Mammary epithelial cell (primary cell): ENCODE results near the gene AKAP9.

Experiments used
- CTCF ChIP-seq, 2 donors: IDR thresholded peaks in 1 of 2; conservative IDR thresholded peaks in 1 of 2; 2 replicates each; pipeline ENCODE4 v1.5.1; 2011 to 2012; ENCODE audit warnings: inconsistent platforms in 2 of 2, low read length in 2 of 2, mild to moderate bottlenecking in 2 of 2, control low read depth in 1 of 2, low read depth in 1 of 2; ENCODE audit not compliant: insufficient read depth in 1 of 2; ENCODE audit errors: extremely low read depth in 1 of 2
- EZH2 ChIP-seq: IDR thresholded peaks from 2 replicates; pipeline ENCODE4 v1.6.1; 2012; ENCODE audit warnings: low read length, inconsistent platforms, borderline replicate concordance

- no peak for TF ChIP-seq CTCF (conservative IDR thresholded peaks at IDR 0.05 in 1 of 2, IDR thresholded peaks at IDR 0.05 in 1 of 2; ENCODE audit: extremely low read depth in 1 of 2, insufficient read depth in 1 of 2, low read depth in 1 of 2, low read length in 2 of 2)
- no peak for TF ChIP-seq EZH2
Measured at GRCh38 chr7:91929463-91929862, 11.2 kb upstream of the AKAP9 start.
